Muscle of leg (tissue), 11 donors: ENCODE measurements around the gene CREB3L4. TPM values are rescaled to one million over a fixed set of nuclear protein-coding genes. Genes with fewer than 3 reads are reported as not detected.

Experiments
- DNase-seq: peaks from one replicate; pipeline ENCODE4 v3.0.0; 2013
- H3K27ac ChIP-seq: one replicate; pipeline ENCODE4 v1.5.1; 2013; ENCODE audit warnings: mild to moderate bottlenecking, low read length, control low read depth
- H3K27me3 ChIP-seq: one replicate; pipeline ENCODE4 v1.6.1; 2013; ENCODE audit warnings: low read length; ENCODE audit not compliant: control insufficient read depth, insufficient read depth
- H3K36me3 ChIP-seq: one replicate; pipeline ENCODE4 v1.6.1; 2013; ENCODE audit warnings: low read length; ENCODE audit not compliant: control insufficient read depth, insufficient read depth
- H3K4me1 ChIP-seq: one replicate; pipeline ENCODE4 v1.6.1; 2013; ENCODE audit warnings: low read length; ENCODE audit not compliant: control insufficient read depth, insufficient read depth
- H3K4me3 ChIP-seq: one replicate; pipeline ENCODE4 v1.5.1; 2013; ENCODE audit warnings: low read length, control low read depth
- H3K9me3 ChIP-seq: replicated peaks from 2 replicates; pipeline ENCODE4 v1.6.1; 2013; ENCODE audit warnings: low read depth, low read length; ENCODE audit not compliant: control insufficient read depth
- WGBS: methylation state at CpG from one replicate; pipeline ENCODE4 v1.1.5; 2013; ENCODE audit warnings: missing lambda C conversion rate; ENCODE audit not compliant: insufficient coverage; 5-methylcytosine and 5-hydroxymethylcytosine counted together
- polyA plus RNA-seq, 8 donors: library from polyadenylated mRNA; unstranded; fragments of 120-200 nt; gene quantifications; one replicate each; pipeline versions ENCODE4 v1.2.1 to v1.2.3, GENCODE V29; 2013; ENCODE audit warnings: inconsistent platforms in 1 of 8, low replicate concordance in 1 of 8; ENCODE audit not compliant: insufficient read length in 8 of 8, insufficient read depth in 1 of 8
- total RNA-seq: library from RNA; stranded (reverse); fragments of 120-200 nt; gene quantifications from one replicate; pipeline ENCODE4 v1.2.4, GENCODE V29; 2013

The CREB3L4 gene
- total and polyA plus RNA-seq, 9 donors: 9.4 to 15.0 (median 11.7) TPM

- WGBS: under 1% methylated on average over 79 of the region's 95 CpGs
- peaks cover 61% of the 10 kb centered on the region for H3K36me3 ChIP-seq
- peaks cover 17% of the 10 kb centered on the region for H3K4me1 ChIP-seq
- H3K9me3 ChIP-seq: no peaks in the 10 kb centered on the region
- H3K4me3 ChIP-seq: peak overlapping the region; percentile 71
- no peaks in the 10 kb centered on the region for H3K27me3 ChIP-seq
- peak overlapping the region; percentile 95 for H3K27ac ChIP-seq
- peak; percentile 89 for DNase-seq
These were observed 21.7 kb upstream of the CREB3L4 start for GRCh38 chr1:153945795-153946621.

- H3K27ac ChIP-seq: peak within 1 kb of the TSS; percentile 95
- H3K4me1 ChIP-seq: peaks cover 17% of the 10 kb centered on the region
- 13% methylated on average over 19 of the region's 28 CpGs for WGBS
- H3K36me3 ChIP-seq: peaks cover 61% of the 10 kb centered on the region
- H3K9me3 ChIP-seq: no peaks in the 10 kb centered on the region
- peak; percentile 91 for DNase-seq
- peak within 1 kb of the TSS; percentile 71 for H3K4me3 ChIP-seq
- H3K27me3 ChIP-seq: no peaks in the 10 kb centered on the region
These were observed 21.0 kb upstream of the CREB3L4 start, which contains the start of gene DENND4B for GRCh38 chr1:153946622-153947241. DENND4B (minus strand) TSS chr1:153946718; CDS start chr1:153944374, 2,344 bp downstream.

GRCh38 chr1:153951183-153951582 is 16.5 kb upstream of the CREB3L4 start:
- Histone ChIP-seq H3K36me3 (peaks cover 67% of the 10 kb centered on the region), H3K4me3 (no peak overlapping the region), H3K9me3 (no peaks in the 10 kb centered on the region), H3K27me3 (no peaks in the 10 kb centered on the region), H3K27ac (no peak overlapping the region), H3K4me1 (peaks cover 4% of the 10 kb centered on the region)
- no peak for DNase-seq
- 95% methylated on average over 11 of the region's 11 CpGs for WGBS

- DNase-seq: no peak
- no peak overlapping the region for H3K27ac ChIP-seq
- peaks cover 6% of the 10 kb centered on the region for H3K4me1 ChIP-seq
- WGBS: 80% methylated on average over 1 of the region's 2 CpGs
- H3K27me3 ChIP-seq: no peaks in the 10 kb centered on the region
- no peak overlapping the region for H3K4me3 ChIP-seq
- H3K36me3 ChIP-seq: peaks cover 67% of the 10 kb centered on the region
- H3K9me3 ChIP-seq: no peaks in the 10 kb centered on the region
These were observed 15.9 kb upstream of the CREB3L4 start for GRCh38 chr1:153951801-153952200.

- peaks cover 16% of the 10 kb centered on the region for H3K4me1 ChIP-seq
- peaks cover 53% of the 10 kb centered on the region for H3K36me3 ChIP-seq
- no peak for DNase-seq
- no peak overlapping the region for H3K4me3 ChIP-seq
- WGBS: 90% methylated on average over 2 of the region's 4 CpGs
- no peaks in the 10 kb centered on the region for H3K9me3 ChIP-seq
- H3K27me3 ChIP-seq: no peaks in the 10 kb centered on the region
- no peak overlapping the region for H3K27ac ChIP-seq
These were observed 13.8 kb upstream of the CREB3L4 start for GRCh38 chr1:153953859-153954365.

DNA sequence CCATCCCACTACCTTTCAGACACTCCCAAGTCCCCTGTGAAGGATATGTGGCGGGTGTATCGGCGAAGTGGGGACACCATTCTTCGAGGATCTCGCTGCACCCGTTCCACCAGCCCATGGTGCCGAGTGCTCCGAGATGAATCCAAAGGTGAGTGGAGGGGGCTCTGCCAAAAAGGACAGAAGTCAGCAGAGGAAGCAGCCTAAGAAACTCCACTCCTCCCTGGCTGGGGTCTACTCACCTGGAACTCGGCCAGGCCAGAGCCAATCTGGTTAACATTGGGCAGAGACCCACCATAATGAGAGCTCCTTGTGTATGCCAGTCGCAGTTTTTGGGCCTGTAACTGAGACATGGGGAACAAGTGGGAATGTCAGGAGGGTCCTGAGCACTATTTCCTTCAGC is 12.9 kb upstream of the CREB3L4 start:
- Histone ChIP-seq H3K27me3 (no peaks in the 10 kb centered on the region), H3K4me1 (peaks cover 23% of the 10 kb centered on the region), H3K36me3 (peaks cover 52% of the 10 kb centered on the region), H3K9me3 (no peaks in the 10 kb centered on the region), H3K27ac (no peak overlapping the region), H3K4me3 (no peak overlapping the region)
- 92% methylated on average over 7 of the region's 10 CpGs for WGBS
- no peak for DNase-seq

DNA sequence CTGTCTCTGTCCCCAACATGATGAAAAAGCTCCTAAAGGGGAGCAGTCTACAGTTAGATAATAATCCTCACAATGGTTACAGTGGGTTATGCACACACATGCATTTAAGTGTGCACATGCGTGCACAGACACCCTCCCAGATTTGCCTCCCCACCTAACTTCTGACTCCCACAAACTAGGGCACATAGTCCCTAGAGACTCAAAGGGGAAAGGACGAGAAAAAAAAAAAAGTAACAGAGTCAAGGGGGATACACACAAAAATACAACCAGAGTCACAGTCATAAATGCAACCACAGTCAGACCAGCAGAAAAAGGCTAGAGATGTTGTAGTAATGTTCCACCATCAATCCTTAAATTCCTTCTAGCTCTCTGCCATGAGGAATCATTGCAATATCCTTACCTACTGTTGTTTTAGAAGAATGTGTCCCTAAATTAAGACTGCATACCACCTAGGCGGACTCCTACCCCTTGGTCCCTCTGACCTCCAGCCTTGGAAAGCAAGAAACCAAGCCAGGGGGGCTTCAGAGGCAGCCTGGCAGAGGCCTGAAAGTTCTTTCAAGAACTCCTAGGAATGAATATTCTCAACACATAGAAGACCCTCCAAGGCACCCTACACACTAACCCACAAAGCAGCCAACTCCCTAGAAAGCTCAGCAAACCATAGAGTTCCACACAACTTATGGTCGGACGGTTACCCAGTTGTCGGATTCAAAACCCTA is 10.5 kb upstream of the CREB3L4 start:
- peaks cover 33% of the 10 kb centered on the region for H3K4me1 ChIP-seq
- peaks cover 46% of the 10 kb centered on the region for H3K36me3 ChIP-seq
- H3K27ac ChIP-seq: no peak overlapping the region
- DNase-seq: no peak
- H3K4me3 ChIP-seq: peak overlapping the region; percentile 92
- H3K9me3 ChIP-seq: no peaks in the 10 kb centered on the region
- WGBS: no CpG with 5 or more reads among the region's 6 CpGs
- H3K27me3 ChIP-seq: no peaks in the 10 kb centered on the region

DNA sequence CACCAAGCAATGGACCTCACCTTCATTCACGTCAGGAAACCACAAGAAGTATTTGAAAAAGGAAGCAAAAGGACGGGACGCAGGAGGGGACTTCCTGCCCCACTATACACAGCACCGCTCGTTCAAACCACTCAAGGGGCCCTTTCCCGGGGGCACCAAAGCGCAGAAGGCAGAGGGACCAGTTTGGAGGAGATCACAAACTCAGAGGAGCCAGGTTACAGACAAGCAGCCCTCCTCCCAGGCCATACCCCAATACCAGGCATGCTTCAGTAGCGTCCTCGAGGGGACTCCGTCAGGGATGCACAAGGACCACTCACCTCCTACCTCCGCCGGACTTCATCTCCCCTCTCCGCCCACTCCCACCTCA is 10.0 kb upstream of the CREB3L4 start:
- Histone ChIP-seq H3K27ac (peak overlapping the region; percentile 86), H3K36me3 (peaks cover 41% of the 10 kb centered on the region), H3K4me3 (peak overlapping the region; percentile 92), H3K27me3 (no peaks in the 10 kb centered on the region), H3K4me1 (peaks cover 38% of the 10 kb centered on the region), H3K9me3 (no peaks in the 10 kb centered on the region)
- WGBS: 0% methylated on average over 9 of the region's 13 CpGs
- no peak for DNase-seq

GRCh38 chr1:153958111-153958960 is 9.4 kb upstream of the CREB3L4 start, which contains the start of gene CRTC2:
CRTC2 (minus strand) TSS chr1:153958612; CDS start chr1:153958497, 115 bp downstream.
- peaks cover 41% of the 10 kb centered on the region for H3K4me1 ChIP-seq
- under 1% methylated on average over 61 of the region's 75 CpGs for WGBS

More at GRCh38 chr1:153958111-153958960, 9.4 kb upstream of the CREB3L4 start, which contains the start of gene CRTC2:
- H3K4me3 ChIP-seq: peak within 1 kb of the TSS; percentile 92
- peak within 1 kb of the TSS; percentile 93 for H3K27ac ChIP-seq
- peak; percentile 100 for DNase-seq
- H3K9me3 ChIP-seq: no peaks in the 10 kb centered on the region
- H3K27me3 ChIP-seq: no peaks in the 10 kb centered on the region
- H3K36me3 ChIP-seq: peaks cover 37% of the 10 kb centered on the region
